SK-N-SH (cell line): ENCODE results near the gene BBS2.

Experiments
- CTCF ChIP-seq: fragments of 200-600 bp; sonication (generic); IDR thresholded peaks from 2 replicates; pipeline ENCODE4 v1.6.1; 2017; ENCODE audit warnings: antibody characterized with exemption, mild to moderate bottlenecking, moderate library complexity
- EP300 ChIP-seq, 2 experiments: IDR thresholded peaks; 2 replicates each; pipeline versions ENCODE4 v1.4.0 to v1.6.1; 2012; ENCODE audit warnings: borderline replicate concordance in 1 of 2, low read depth in 1 of 2, low read length in 1 of 2
- FOXM1 ChIP-seq: IDR thresholded peaks from 2 replicates; pipeline ENCODE4 v1.4.0; 2012; ENCODE audit warnings: low read depth, mild to moderate bottlenecking
- GATA2 ChIP-seq: sonication (generic); formaldehyde crosslinking; IDR thresholded peaks from 2 replicates; pipeline ENCODE4 v1.5.0; 2020; ENCODE audit warnings: mild to moderate bottlenecking, missing genetic modification reagents
- MEF2A ChIP-seq: IDR thresholded peaks from 2 replicates; pipeline ENCODE4 v1.4.0; 2012; ENCODE audit warnings: low read depth, borderline replicate concordance
- NFIC ChIP-seq: IDR thresholded peaks from 2 replicates; pipeline ENCODE4 v1.4.0; 2012; ENCODE audit warnings: borderline replicate concordance
- RFX5 ChIP-seq: IDR thresholded peaks from 2 replicates; pipeline ENCODE4 v1.6.1; 2012; ENCODE audit warnings: mild to moderate bottlenecking, improper control_type of control experiment, low read length
- SMC3 ChIP-seq: IDR thresholded peaks from 2 replicates; pipeline ENCODE4 v1.6.1; 2012; ENCODE audit warnings: low read depth, low read length, improper control_type of control experiment
- TAF1 ChIP-seq: IDR thresholded peaks from 2 replicates; pipeline ENCODE4 v1.6.1; 2012; ENCODE audit warnings: low read depth, mild to moderate bottlenecking, low read length, moderate library complexity, borderline replicate concordance
- USF1 ChIP-seq: IDR thresholded peaks from 2 replicates; pipeline ENCODE4 v1.4.0; 2012; ENCODE audit warnings: low read depth, borderline replicate concordance
- USF2 ChIP-seq: fragments of 150-350 bp; IDR thresholded peaks from 2 replicates; pipeline ENCODE4 v1.6.1; 2017; ENCODE audit warnings: antibody characterized with exemption, low read length, low read depth, borderline replicate concordance
- ZBTB33 ChIP-seq: IDR thresholded peaks from 2 replicates; pipeline ENCODE4 v1.4.0; 2012; ENCODE audit warnings: low read depth, borderline replicate concordance

GRCh38 chr16:56447286-56447685, 72.5 kb downstream of the BBS2 start:
- TF ChIP-seq TAF1, result no peak
- TF ChIP-seq SMC3, result no peak
- no peak for TF ChIP-seq CTCF
- TF ChIP-seq FOXM1, result no peak
- no peak for TF ChIP-seq USF1
- TF ChIP-seq EP300 (IDR thresholded peaks at IDR 0.05; ENCODE audit: borderline replicate concordance in 1 of 2, low read depth in 1 of 2, low read length in 1 of 2), result no peak
- no peak for TF ChIP-seq NFIC
- TF ChIP-seq GATA2 (CRISPR knock-in tag), result no peak
- TF ChIP-seq MEF2A, result no peak
- TF ChIP-seq RFX5, result no peak
- no peak for TF ChIP-seq ZBTB33
- no peak for TF ChIP-seq USF2
